H9 (cell line): ENCODE data around the gene SHANK3. TPM values are rescaled to one million over a fixed set of nuclear protein-coding genes. Genes with fewer than 3 reads are reported as not detected.

Experiments used
- DNase-seq: peaks from one replicate; pipeline ENCODE4 v3.0.0-alpha.2; 2017
- H2AFZ ChIP-seq: one replicate; pipeline ENCODE4 v1.6.1; 2013; ENCODE audit warnings: mild to moderate bottlenecking, low read length, control low read depth, moderate library complexity
- H2AK5ac ChIP-seq: 2 replicates; pipeline ENCODE4 v1.6.1; 2013; ENCODE audit warnings: low read length, control low read depth, mixed read lengths; ENCODE audit not compliant: insufficient read length
- H2BK120ac ChIP-seq: one replicate; pipeline ENCODE4 v1.6.1; 2013; ENCODE audit warnings: low read depth, mild to moderate bottlenecking, low read length, control low read depth, inconsistent platforms; ENCODE audit not compliant: poor library complexity, severe bottlenecking
- H2BK12ac ChIP-seq: 2 replicates; pipeline ENCODE4 v1.6.1; 2013; ENCODE audit warnings: low read length, control low read depth, mixed read lengths, low read depth; ENCODE audit not compliant: insufficient read length
- H2BK15ac ChIP-seq: 2 replicates; pipeline ENCODE4 v1.6.1; 2013; ENCODE audit warnings: low read depth, low read length, control low read depth
- H2BK20ac ChIP-seq: one replicate; pipeline ENCODE4 v1.6.1; 2013; ENCODE audit warnings: low read depth, mild to moderate bottlenecking, low read length, control low read depth, inconsistent platforms; ENCODE audit not compliant: poor library complexity, severe bottlenecking
- H2BK5ac ChIP-seq: 2 replicates; pipeline ENCODE4 v1.6.1; 2013; ENCODE audit warnings: low read length, control low read depth, mixed read lengths; ENCODE audit not compliant: insufficient read length
- H3K14ac ChIP-seq: 2 replicates; pipeline ENCODE4 v1.6.1; 2013; ENCODE audit warnings: low read length, control low read depth; ENCODE audit not compliant: insufficient read depth
- H3K18ac ChIP-seq: 2 replicates; pipeline ENCODE4 v1.6.1; 2013; ENCODE audit warnings: low read depth, mild to moderate bottlenecking, mixed read lengths, low read length, control low read depth; ENCODE audit not compliant: insufficient read length
- H3K23ac ChIP-seq: 2 replicates; pipeline ENCODE4 v1.6.1; 2013; ENCODE audit warnings: low read length, control low read depth, mixed read lengths, low read depth; ENCODE audit not compliant: insufficient read length
- H3K23me2 ChIP-seq: 2 replicates; pipeline ENCODE4 v1.6.1; 2013; ENCODE audit warnings: low read depth, mild to moderate bottlenecking, mixed read lengths, low read length, control low read depth; ENCODE audit not compliant: insufficient read length, poor library complexity, severe bottlenecking
- H3K27ac ChIP-seq: 2 replicates; pipeline ENCODE4 v1.5.1; 2013; ENCODE audit warnings: low read length, control low read depth, mixed read lengths, low read depth; ENCODE audit not compliant: insufficient read length
- H3K27me3 ChIP-seq: 2 replicates; pipeline ENCODE4 v1.6.1; 2013; ENCODE audit warnings: low read length, control low read depth, inconsistent platforms; ENCODE audit not compliant: insufficient read depth
- H3K4ac ChIP-seq: 2 replicates; pipeline ENCODE4 v1.6.1; 2013; ENCODE audit warnings: low read depth, mild to moderate bottlenecking, control low read depth, inconsistent platforms, low read length, moderate library complexity
- H3K4me1 ChIP-seq: 2 replicates; pipeline ENCODE4 v1.6.1; 2013; ENCODE audit warnings: low read length, control low read depth, inconsistent platforms; ENCODE audit not compliant: insufficient read depth
- H3K4me2 ChIP-seq: 2 replicates; pipeline ENCODE4 v1.6.1; 2013; ENCODE audit warnings: low read length, control low read depth, mixed read lengths; ENCODE audit not compliant: insufficient read length, insufficient read depth
- H3K56ac ChIP-seq: 2 replicates; pipeline ENCODE4 v1.6.1; 2013; ENCODE audit warnings: low read depth, mild to moderate bottlenecking, mixed read lengths, low read length, control low read depth; ENCODE audit not compliant: insufficient read length
- H3K79me1 ChIP-seq: 2 replicates; pipeline ENCODE4 v1.6.1; 2013; ENCODE audit warnings: low read depth, mild to moderate bottlenecking, moderate library complexity, low read length, control low read depth, inconsistent platforms; ENCODE audit not compliant: insufficient read depth, poor library complexity, severe bottlenecking
- H3K79me2 ChIP-seq: 2 replicates; pipeline ENCODE4 v1.6.1; 2013; ENCODE audit warnings: low read length, control low read depth, inconsistent platforms; ENCODE audit not compliant: insufficient read depth
- H3K9ac ChIP-seq: 2 replicates; pipeline ENCODE4 v1.6.1; 2013; ENCODE audit warnings: low read length, control low read depth, mixed read lengths; ENCODE audit not compliant: insufficient read length; ENCODE audit errors: extremely low read depth
- H3K9me3 ChIP-seq: one replicate; pipeline ENCODE4 v1.6.1; 2013; ENCODE audit warnings: low read depth, low read length, inconsistent platforms; ENCODE audit not compliant: control insufficient read depth
- H3T11ph ChIP-seq: one replicate; pipeline ENCODE4 v1.6.1; 2013; ENCODE audit warnings: mild to moderate bottlenecking, low read length, control low read depth, inconsistent platforms
- H4K20me1 ChIP-seq: one replicate; pipeline ENCODE4 v1.6.1; 2013; ENCODE audit not compliant: control insufficient read depth, insufficient read length, insufficient read depth
- H4K5ac ChIP-seq: 2 replicates; pipeline ENCODE4 v1.6.1; 2013; ENCODE audit warnings: low read depth, mild to moderate bottlenecking, mixed read lengths, low read length, control low read depth; ENCODE audit not compliant: insufficient read length
- H4K8ac ChIP-seq: replicated peaks from 2 replicates; pipeline ENCODE4 v1.6.1; 2013; ENCODE audit warnings: low read length, control low read depth, mixed read lengths, low read depth; ENCODE audit not compliant: insufficient read length
- H4K91ac ChIP-seq: 2 replicates; pipeline ENCODE4 v1.6.1; 2013; ENCODE audit warnings: low read depth, mild to moderate bottlenecking, moderate library complexity, mixed read lengths, low read length, control low read depth; ENCODE audit not compliant: insufficient read length
- H3K27ac Mint-ChIP-seq, 3 experiments: 2 replicates in 2 of 3; 3 replicates in 1 of 3; pipeline ENCODE4 v1.8.0; 2020 to 2021; ENCODE audit warnings: mixed read lengths in 3 of 3, mild to moderate bottlenecking in 1 of 3, moderate library complexity in 1 of 3
- H3K27me3 Mint-ChIP-seq: 2 replicates; pipeline ENCODE4 v1.8.0; 2021; ENCODE audit warnings: low read depth, mild to moderate bottlenecking, moderate library complexity, mixed read lengths
- H3K36me3 Mint-ChIP-seq, 3 experiments: 2 replicates in 2 of 3; 3 replicates in 1 of 3; pipeline ENCODE4 v1.8.0; 2020 to 2021; ENCODE audit warnings: low read depth in 3 of 3, mixed read lengths in 3 of 3; ENCODE audit not compliant: insufficient read depth in 1 of 3
- H3K4me1 Mint-ChIP-seq, 2 experiments: 2 replicates each; pipeline ENCODE4 v1.8.0; 2020; ENCODE audit warnings: mixed read lengths in 2 of 2
- H3K4me3 Mint-ChIP-seq, 2 experiments: 2 replicates in 1 of 2; 3 replicates in 1 of 2; pipeline ENCODE4 v1.8.0; 2020 to 2021; ENCODE audit warnings: mild to moderate bottlenecking in 2 of 2, mixed read lengths in 2 of 2, moderate library complexity in 1 of 2
- H3K9me3 Mint-ChIP-seq, 2 experiments: 2 replicates in 1 of 2; 3 replicates in 1 of 2; pipeline ENCODE4 v1.8.0; 2020; ENCODE audit warnings: mild to moderate bottlenecking in 2 of 2, mixed read lengths in 2 of 2, moderate library complexity in 1 of 2
- WGBS: extraction: QIAGEN DNeasy Blood & Tissue Kit; methylation state at CpG from one replicate; pipeline ENCODE4 v1.1.7; 2013; ENCODE audit warnings: missing lambda C conversion rate, low lambda C conversion rate, mixed read lengths; ENCODE audit not compliant: insufficient read length; ENCODE audit errors: extremely low coverage; 5-methylcytosine and 5-hydroxymethylcytosine counted together
- total RNA-seq: library from RNA; stranded (reverse); gene quantifications from 2 replicates; pipeline ENCODE4 v1.2.1, GENCODE V29; 2021
- TF ChIP-seq, protein P1 (sequence below): fragments of 200-600 bp; sonication (generic); conservative IDR thresholded peaks from 3 replicates; pipeline ENCODE4 v1.8.0; 2021; ENCODE audit warnings: antibody characterized with exemption, mild to moderate bottlenecking

Gene SHANK3
- total RNA-seq, 1 experiment from 2014 or later = 8.7 TPM

DNA sequence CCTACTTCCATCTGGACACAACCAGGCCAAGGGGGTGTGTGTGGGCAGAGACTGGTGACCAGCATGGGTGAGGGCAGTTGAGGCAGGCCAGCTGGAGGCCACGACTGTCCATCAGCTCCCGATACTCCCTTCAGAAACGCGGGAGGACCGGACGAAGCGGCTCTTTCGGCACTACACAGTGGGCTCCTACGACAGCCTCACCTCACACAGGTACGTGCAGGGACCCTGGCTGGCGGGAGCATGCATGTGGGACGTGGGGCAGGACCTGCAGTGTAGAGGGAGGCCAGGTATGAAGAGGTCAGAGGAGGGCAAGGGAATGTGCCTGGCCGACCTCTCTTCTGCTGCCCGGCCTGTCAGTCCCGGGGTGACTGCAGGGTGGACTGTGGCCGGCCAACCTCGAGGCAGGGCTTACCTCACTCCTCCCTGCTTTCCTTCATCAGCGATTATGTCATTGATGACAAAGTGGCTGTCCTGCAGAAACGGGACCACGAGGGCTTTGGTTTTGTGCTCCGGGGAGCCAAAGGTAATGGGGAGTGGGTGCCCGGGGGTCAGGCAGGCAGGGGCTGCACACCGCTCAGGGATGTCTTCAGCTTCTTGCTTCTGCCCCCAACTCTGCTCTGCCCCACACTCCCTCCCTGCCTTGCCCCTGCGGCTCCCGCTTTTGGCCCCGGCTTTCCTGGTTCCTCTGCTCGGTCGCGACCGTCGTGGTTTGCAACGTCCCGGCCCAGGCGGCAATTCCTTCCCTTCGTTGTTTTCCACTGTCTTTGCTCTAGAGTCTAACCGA, 31.3 kb downstream of the SHANK3 start:
- Histone ChIP-seq H3K4me2 (no peak overlapping the region), H3K79me2 (no peaks in the 10 kb centered on the region), H4K8ac (no peak overlapping the region), H3K9ac (no peak overlapping the region), H3K18ac (no peak overlapping the region), H2BK20ac (no peak overlapping the region), H2AFZ (no peak overlapping the region), H2AK5ac (no peak overlapping the region), H3K56ac (no peak overlapping the region), H3K23me2 (no peaks in the 10 kb centered on the region), H4K20me1 (no peaks in the 10 kb centered on the region), H3K27ac (no peak overlapping the region), H3K79me1 (no peaks in the 10 kb centered on the region), H2BK12ac (no peak overlapping the region), H3K4me1 (no peaks in the 10 kb centered on the region), H3K4ac (no peak overlapping the region), H2BK120ac (no peak overlapping the region), H3K27me3 (no peaks in the 10 kb centered on the region), H3K23ac (no peak overlapping the region), H3K9me3 (no peaks in the 10 kb centered on the region), H3K14ac (no peak overlapping the region), H4K5ac (no peak overlapping the region), H2BK15ac (no peak overlapping the region), H3T11ph (no peak overlapping the region), H4K91ac (no peak overlapping the region), H2BK5ac (no peak overlapping the region)
- whole genome bisulfite sequencing = no CpG with 5 or more reads among the region's 36 CpGs
- H3K27ac Mint-ChIP-seq = no peak overlapping the region
- H3K9me3 Mint-ChIP-seq = no peaks in the 10 kb centered on the region
- H3K4me1 Mint-ChIP-seq = peaks cover 6 to 20% of the 10 kb centered on the region in 2 experiments
- H3K27me3 Mint-ChIP-seq = peaks cover 15% of the 10 kb centered on the region
- no peak for DNase-seq
- H3K4me3 Mint-ChIP-seq = no peak overlapping the region; a peak in 1 of 5 replicates
- H3K36me3 Mint-ChIP-seq = peaks cover 0 to 14% (median 1%) of the 10 kb centered on the region in 3 experiments; a peak in 4 of 7 replicates
- TF ChIP-seq, protein P1, sequence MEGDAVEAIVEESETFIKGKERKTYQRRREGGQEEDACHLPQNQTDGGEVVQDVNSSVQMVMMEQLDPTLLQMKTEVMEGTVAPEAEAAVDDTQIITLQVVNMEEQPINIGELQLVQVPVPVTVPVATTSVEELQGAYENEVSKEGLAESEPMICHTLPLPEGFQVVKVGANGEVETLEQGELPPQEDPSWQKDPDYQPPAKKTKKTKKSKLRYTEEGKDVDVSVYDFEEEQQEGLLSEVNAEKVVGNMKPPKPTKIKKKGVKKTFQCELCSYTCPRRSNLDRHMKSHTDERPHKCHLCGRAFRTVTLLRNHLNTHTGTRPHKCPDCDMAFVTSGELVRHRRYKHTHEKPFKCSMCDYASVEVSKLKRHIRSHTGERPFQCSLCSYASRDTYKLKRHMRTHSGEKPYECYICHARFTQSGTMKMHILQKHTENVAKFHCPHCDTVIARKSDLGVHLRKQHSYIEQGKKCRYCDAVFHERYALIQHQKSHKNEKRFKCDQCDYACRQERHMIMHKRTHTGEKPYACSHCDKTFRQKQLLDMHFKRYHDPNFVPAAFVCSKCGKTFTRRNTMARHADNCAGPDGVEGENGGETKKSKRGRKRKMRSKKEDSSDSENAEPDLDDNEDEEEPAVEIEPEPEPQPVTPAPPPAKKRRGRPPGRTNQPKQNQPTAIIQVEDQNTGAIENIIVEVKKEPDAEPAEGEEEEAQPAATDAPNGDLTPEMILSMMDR = no peak
